G401 (cell line): ENCODE results near the gene ZSWIM1. TPM values are rescaled to one million over a fixed set of nuclear protein-coding genes. Genes with fewer than 3 reads are reported as not detected.
A peak's percentile ranks its signal among the peaks of the same experiment; 100 is the strongest.
"Not testable (repeated sequence)": the region's sequence is repeated elsewhere in the genome, so short reads cannot be mapped to it uniquely, and the experiment has no call there.

Experiments
- DNase-seq: peaks from one replicate; pipeline ENCODE4 v3.0.0-alpha.2; 2015; ENCODE audit warnings: low spot score
- in situ Hi-C: cut with HindIII; loops from 2 replicates; pipeline ENCODE4 v1.10.0; 2016; ENCODE audit warnings: low sequenced_read_pairs, mixed read lengths
- total RNA-seq: library from RNA; depleted of rRNA; stranded (reverse); fragments of >200 nt; shearing (Covaris generic); gene quantifications from 2 replicates; pipeline ENCODE4 v1.2.3, GENCODE V29; 2014; rRNA removed

Gene ZSWIM1
- total RNA-seq, 1 experiment from 2014 or later, result 9.6 TPM

DNA sequence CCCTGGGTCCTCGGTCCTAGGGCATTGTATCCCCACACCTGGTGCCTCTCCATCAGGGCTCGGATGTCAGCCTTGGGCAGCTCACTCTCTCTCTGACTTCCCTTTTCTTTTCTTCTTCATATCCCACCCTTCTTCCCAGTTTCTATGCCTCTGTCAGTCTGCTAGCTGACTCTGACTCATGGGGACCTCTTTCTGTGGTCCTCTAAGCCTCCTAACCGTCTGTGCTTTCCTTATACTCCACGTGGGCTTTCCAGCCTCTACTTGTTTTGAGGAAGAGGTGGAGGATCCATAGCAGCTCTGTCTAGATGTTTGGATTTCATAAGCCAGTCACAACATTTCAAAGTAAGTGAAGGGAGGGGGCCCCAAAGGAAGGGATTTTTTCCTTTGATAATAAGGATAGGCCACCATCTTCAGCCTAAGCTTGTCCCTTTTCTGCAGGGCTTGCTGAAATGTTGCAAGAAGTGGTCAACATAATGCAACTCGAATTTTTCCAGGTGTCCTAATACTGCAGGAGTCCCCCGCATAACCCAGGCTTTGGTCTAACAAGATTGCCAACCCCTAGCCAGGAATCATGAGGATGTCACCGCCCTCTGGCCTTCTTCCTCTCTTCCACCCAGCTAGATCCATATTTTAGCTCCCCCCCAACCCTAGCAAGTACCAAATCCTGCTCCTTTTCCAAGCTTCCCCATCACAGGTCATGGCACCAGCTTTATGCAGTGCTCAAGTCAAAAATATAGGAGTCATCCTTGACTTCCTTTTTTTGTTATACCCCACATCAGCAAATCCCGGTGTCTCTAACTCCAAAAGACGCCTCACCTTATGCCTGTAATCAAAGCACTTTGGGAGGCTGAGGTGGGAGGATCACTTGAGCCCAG, 39.7 kb downstream of the ZSWIM1 start:
- in situ Hi-C loops, result no loop called here
- no peak for DNase-seq

DNA sequence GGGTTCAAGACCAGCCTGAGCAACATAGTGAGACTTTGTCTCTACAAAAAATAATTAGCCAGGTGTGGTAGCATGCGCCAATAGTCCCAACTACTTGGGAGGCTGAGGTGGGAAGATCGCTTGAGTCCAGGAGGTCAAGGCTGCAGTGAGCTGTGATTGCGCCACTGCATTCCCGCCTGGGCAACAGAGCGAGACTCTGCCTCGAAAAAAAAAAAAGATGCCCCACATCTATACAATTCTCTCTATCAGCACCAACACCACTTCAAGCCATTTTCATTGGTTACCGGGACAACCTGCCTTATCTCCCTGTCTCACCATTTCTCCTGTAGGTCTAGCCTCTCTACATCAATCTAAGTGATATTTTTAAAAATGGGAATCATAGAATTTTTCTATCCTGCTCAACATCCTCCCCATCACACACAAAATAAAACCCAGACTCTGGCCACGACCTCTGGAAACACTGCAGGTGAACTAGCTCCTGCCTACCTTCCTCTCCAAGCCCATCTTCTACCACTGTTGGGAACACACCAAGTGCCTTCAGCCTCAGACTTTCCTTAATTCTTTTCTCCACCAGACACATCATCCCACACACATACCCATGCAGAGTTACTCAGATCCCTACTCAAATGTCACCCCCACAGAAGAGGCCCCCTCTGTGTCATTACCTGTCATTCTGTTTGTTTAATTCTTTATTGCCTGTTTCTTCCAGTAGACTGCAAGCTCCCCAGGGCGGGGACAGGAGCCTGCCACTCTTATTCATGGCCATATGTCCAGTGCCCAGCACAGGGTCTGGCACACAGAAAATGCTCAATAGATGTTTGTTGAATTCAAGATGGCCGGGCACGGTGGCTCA, 40.5 kb downstream of the ZSWIM1 start:
- in situ Hi-C loops, result no loop called here
- DNase-seq, result no peak

DNA sequence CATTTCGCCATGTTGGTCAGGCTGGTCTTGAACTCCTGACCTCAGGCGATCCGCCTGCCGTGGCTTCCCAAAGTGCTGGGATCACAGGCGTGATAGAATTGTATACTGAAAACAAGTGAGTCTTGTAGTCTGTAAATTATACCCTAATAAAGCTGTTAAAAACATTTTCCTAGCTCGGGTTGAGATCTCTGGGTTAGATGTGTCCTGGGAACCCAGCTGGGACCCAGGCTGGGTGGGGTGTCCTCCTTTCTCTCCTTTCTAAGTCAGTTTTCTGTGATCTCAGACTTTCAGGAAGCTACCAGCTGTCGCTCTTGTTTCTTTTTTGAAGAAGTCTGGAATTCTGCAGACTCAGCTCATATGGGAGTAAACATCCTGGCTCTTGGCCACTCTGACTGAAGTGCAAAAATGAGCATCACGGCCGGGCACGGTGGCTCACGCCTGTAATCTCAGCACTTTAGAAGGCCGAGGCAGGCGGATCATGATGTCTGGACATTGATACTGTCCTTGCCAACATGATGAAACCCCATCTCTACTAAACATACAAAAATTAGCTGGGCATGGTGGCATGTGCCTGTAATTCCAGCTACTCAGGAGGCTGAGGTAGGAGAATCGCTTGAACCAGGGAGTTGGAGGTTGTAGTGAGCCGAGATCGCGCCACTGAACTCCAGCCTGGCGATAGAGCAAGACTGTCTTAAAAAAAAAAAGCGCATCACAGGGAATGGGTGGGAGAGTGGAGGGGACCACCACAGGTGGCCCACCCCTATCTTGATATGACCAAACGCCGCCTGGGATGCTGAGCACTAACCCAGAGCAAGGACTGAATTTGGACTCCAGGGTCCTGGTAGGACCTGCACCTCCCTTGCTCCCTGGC, 43.6 kb downstream of the ZSWIM1 start:
- in situ Hi-C loops, result no loop called here
- peak; percentile 14 for DNase-seq

DNA sequence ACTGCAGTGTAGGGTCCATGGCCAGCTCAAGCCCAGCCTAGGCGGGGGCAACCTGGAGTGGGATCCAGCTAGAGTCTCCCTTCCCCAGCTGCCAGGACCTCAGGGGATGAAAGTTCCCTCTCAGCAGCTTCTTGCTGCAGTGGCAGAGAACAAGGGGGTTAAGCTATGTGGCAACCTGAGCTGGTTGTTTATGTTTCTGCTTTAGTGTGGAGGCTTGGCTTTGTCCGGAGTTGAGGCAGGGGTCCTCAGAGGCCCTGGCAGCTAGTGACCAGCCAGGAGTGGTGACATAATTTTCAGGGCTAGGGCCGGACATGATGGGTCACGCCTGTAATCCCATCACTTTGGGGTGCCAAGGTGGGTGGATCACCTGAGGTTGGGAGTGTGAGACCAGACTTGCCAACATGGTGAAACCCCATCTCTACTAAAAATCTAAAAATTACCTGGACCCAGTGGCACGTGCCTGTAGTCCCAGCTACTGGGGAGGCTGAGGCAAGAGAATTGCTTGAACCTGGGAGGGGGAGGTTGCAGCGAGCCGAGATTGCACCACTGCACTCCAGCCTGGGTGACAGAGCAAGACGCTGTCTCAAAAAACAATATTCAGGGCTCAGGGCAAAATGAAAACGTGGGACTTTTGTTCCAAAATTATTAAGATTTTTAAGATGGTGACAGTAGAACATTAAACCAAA, 44.9 kb downstream of the ZSWIM1 start:
- DNase-seq, result no peak
- in situ Hi-C loops, result no loop called here

DNA sequence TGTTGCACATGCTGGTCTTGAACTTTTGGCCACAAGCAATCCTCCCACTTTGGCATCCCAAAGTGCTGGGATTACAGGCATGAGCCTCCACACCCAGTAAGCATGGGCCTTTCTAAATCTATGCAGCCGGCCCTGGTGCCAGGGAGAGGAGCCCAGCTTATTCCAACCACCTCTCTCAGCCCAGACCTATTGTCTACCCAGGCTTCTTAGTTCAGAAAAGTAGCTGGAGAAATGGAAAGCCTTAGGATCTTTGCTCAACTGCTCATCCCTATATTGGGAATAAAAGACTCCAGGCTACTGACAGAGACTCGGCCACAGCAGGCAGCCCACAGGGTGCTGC, 45.7 kb downstream of the ZSWIM1 start:
- in situ Hi-C loops, result no loop called here
- no peak for DNase-seq

DNA sequence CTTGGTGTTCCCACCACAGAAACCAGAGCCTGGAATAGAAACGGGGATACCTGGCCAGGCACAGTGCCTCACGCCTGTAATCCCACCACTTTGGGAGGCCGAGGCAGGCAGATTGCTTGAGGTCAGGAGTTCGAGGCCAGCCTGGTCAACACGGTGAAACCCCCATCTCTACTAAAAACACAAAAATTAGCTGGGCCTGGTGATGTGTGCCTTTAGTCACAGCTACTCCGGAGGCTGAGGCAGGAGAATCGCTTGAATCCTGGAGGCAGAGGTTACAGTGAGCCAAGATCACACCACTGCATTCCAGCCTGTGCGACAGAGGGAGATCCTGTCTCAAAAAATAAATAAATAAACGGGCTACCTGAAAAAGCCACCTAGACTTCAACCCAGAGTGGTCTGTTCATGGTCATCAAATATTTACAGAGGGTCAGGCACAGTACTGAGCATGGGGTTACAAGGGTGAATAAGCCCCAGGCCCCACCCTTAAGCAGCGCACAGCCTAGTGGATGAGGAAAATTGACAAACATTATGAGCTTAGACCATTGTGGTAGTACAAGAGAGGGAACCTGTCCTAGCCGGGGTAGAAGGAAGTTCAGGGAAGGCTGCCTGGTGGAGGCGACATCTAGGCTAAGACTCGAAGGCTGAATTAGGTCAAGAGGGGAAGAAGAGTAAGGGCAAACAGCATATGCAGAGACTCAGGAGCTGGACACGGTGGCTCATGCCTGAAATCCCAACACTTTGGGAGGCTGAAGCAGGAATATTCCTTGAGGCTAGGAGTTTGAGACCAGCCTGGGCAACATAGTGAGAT, 46.2 kb downstream of the ZSWIM1 start:
- in situ Hi-C loops, result no loop called here
- no peak for DNase-seq

DNA sequence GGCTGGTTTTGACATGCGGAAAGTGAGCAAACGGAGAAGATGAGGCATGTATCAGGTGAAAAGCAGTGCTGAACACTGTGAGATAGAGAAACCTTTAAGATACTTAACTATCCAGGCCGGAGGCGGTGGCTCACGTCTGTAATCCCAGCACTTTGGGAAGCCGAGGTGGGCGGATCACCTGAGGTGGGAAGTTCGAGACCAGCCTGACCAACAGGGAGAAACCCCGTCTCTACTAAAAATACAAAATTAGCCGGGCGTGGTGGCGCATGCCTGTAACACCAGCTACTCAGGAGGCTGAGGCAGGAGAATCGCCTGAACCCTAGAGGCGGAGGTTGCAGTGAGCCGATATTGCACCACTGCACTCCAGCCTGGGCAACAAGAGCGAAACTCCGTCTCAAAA, 50.7 kb downstream of the ZSWIM1 start:
- in situ Hi-C loops, DNase-seq: not testable (repeated sequence)

DNA sequence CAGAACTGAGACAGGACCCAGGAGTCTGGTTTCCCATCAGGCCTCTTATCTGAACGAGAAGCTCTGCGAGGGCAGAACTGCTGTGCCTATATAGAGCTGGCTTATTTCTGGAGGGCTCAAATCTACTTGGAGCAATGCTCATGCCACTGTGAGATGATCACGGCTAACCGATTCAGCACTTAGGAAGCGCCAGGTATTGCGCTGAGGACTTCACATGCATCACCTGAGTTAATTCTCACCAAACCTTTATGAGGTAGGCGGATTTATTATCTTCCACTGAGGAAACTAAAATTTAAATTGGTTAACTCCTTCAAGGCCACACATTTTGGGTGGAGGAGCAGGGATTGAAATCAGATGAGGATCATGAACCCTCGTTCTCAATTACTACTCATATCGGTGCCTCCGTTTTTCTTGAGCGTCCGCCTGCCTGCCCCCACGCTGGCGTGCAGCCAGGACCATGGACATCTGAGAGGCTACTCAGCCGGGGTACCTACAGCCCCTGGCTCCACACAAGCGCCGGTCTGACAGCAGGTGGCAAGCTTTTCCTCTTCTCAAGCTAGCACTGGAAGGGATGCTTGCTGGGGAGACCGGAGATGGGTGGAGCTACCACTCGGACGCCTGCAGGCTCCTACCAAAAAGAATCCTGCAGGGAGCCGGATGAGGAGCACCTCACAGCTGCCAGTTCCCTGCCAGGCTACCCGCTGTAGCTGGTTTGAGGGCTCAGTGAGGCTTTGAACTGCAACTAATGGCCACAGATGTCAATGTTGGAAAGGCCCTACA, 52.4 kb downstream of the ZSWIM1 start:
- in situ Hi-C loops, result no loop called here
- DNase-seq, result peak; percentile 92

DNA sequence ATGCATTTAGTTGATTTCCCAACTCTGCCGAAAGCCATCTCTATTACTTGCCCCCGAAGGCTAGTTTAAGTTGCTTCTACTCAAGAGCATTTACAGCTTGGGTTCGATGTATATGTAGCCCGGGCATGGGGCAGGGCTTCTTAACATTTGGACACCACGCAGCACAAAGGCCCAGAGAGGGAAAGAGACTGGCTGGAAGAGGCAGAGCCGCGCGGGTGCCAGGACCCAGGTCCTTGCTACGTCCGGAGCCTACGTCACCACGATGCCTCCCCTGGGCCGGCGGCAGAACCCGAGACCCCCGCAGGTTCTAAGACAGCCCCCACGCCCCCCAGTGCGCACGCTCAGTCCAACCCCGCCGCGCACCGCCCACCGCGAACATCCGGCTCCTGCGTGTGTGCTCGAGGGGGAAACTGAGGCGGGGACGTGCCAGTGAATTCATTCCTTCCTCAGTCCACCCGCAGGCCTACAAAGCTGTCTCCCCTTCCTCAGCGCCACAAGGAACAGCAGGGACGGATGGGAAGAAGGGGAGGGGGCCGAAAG, 53.1 kb downstream of the ZSWIM1 start:
- in situ Hi-C loops, result no loop called here

More for the DNA sequence above, 53.1 kb downstream of the ZSWIM1 start:
- peak; percentile 83 for DNase-seq

Other genes starting within 250 kb of the ZSWIM1 start
- not detected in 2 replicates for gene WFDC9, start 249.9 kb upstream of the ZSWIM1 start, total RNA-seq
- gene WFDC11, start 211.0 kb upstream of the ZSWIM1 start, total RNA-seq, result not detected in 2 replicates
- gene WFDC13, start 179.2 kb upstream of the ZSWIM1 start, total RNA-seq, result not detected in 2 replicates
- gene WFDC10B, start 176.2 kb upstream of the ZSWIM1 start, total RNA-seq, result not detected in 2 replicates
- not detected in 2 replicates for gene SPINT4, start 158.9 kb upstream of the ZSWIM1 start, total RNA-seq
- gene WFDC3, start 89.3 kb upstream of the ZSWIM1 start, total RNA-seq, result not detected in 2 replicates
- 40.4 and 43.3 TPM in 2 replicates for gene DNTTIP1, start 89.3 kb upstream of the ZSWIM1 start, total RNA-seq
- gene UBE2C, start 68.6 kb upstream of the ZSWIM1 start, total RNA-seq, result 75.4 and 83.0 TPM in 2 replicates
- gene TNNC2, start 53.9 kb upstream of the ZSWIM1 start, total RNA-seq, result 1.3 and 1.8 TPM in 2 replicates
- gene SNX21, start 47.4 kb upstream of the ZSWIM1 start, total RNA-seq, result 26.5 and 45.6 TPM in 2 replicates
- 32.4 and 43.3 TPM in 2 replicates for gene ACOT8, start 23.8 kb upstream of the ZSWIM1 start, total RNA-seq
- 2.9 and 4.9 TPM in 2 replicates for gene ZSWIM3, start 23.6 kb upstream of the ZSWIM1 start, total RNA-seq
- 1.0 TPM in 1 of 2 replicates, not detected in the other for gene SPATA25, start 6.4 kb downstream of the ZSWIM1 start, total RNA-seq
- gene NEURL2, start 10.0 kb downstream of the ZSWIM1 start, total RNA-seq, result 6.6 and 7.0 TPM in 2 replicates
- 20.7 and 28.9 TPM in 2 replicates for gene CTSA, start 10.1 kb downstream of the ZSWIM1 start, total RNA-seq
- gene PLTP, start 30.9 kb downstream of the ZSWIM1 start, total RNA-seq, result 129 and 156 TPM in 2 replicates
- gene PCIF1, start 53.5 kb downstream of the ZSWIM1 start, total RNA-seq, result 11.6 and 17.7 TPM in 2 replicates
- gene ZNF335, start 91.0 kb downstream of the ZSWIM1 start, total RNA-seq, result 7.2 and 11.1 TPM in 2 replicates
- not detected in 2 replicates for gene MMP9, start 127.7 kb downstream of the ZSWIM1 start, total RNA-seq
- gene SLC12A5, start 148.0 kb downstream of the ZSWIM1 start, total RNA-seq, result 0.03 and 0.43 TPM in 2 replicates
- gene NCOA5, start 208.7 kb downstream of the ZSWIM1 start, total RNA-seq, result 7.4 and 13.7 TPM in 2 replicates
- 0.10 TPM in 1 of 2 replicates, not detected in the other for gene CD40, start 237.1 kb downstream of the ZSWIM1 start, total RNA-seq